ENCODE measurements around the gene AK3. TPM values are rescaled to one million over a fixed set of nuclear protein-coding genes. Genes with fewer than 3 reads are reported as not detected.
A peak's percentile ranks its signal among the peaks of the same experiment; 100 is the strongest.

Gene AK3
- total and polyA plus RNA-seq, 9 of the 15 experiments (the other 6 are each of a cell fraction or from before 2014, with no cell fraction given) = 12.2 to 78.6 (median 41.8) TPM

DNA sequence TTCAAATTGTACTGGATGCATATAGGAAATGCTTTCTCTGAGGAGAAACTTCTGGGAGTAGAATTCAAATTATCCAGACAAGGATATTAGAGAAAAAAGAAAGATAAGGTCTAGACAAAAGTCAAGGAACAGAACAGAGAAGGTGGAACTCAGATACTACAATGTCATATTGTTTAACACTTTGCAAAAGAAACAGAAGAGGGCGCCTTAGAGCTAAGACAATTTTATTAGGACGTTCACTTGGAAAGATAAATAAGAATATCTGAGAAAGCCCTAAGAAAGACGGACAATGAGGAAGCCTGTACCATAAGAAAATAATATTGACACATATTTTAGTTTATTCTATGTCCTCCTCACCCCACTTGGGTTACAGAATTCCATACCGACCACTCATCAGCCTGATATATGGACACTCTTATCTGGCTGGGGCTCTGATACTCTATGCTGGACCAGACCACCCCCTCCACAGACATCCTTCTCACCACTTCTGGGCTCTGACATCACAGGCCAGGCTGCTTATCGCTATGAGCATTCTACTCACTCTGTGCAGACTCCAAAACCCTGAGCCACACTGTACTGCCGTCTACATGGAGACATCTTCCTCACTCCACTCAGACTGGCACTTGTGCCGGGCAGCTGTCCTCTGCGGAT lies 9.1 kb upstream of the AK3 start (continued):
- TF ChIP-seq, protein P1, sequence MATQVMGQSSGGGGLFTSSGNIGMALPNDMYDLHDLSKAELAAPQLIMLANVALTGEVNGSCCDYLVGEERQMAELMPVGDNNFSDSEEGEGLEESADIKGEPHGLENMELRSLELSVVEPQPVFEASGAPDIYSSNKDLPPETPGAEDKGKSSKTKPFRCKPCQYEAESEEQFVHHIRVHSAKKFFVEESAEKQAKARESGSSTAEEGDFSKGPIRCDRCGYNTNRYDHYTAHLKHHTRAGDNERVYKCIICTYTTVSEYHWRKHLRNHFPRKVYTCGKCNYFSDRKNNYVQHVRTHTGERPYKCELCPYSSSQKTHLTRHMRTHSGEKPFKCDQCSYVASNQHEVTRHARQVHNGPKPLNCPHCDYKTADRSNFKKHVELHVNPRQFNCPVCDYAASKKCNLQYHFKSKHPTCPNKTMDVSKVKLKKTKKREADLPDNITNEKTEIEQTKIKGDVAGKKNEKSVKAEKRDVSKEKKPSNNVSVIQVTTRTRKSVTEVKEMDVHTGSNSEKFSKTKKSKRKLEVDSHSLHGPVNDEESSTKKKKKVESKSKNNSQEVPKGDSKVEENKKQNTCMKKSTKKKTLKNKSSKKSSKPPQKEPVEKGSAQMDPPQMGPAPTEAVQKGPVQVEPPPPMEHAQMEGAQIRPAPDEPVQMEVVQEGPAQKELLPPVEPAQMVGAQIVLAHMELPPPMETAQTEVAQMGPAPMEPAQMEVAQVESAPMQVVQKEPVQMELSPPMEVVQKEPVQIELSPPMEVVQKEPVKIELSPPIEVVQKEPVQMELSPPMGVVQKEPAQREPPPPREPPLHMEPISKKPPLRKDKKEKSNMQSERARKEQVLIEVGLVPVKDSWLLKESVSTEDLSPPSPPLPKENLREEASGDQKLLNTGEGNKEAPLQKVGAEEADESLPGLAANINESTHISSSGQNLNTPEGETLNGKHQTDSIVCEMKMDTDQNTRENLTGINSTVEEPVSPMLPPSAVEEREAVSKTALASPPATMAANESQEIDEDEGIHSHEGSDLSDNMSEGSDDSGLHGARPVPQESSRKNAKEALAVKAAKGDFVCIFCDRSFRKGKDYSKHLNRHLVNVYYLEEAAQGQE (IDR thresholded peaks at IDR 0.05; ENCODE audit: borderline replicate concordance) = peak; percentile 53; the same call in 1 of the 2 replicates
- TF ChIP-seq, protein P1 (CRISPR knock-in tag; IDR thresholded peaks at IDR 0.05; ENCODE audit: low read depth) = no peak
- TF ChIP-seq CBFA2T3 (IDR thresholded peaks at IDR 0.05) (0 out of 2 replicates have a peak, but pooled peaks have one; percentile 30), U2AF2 (optimal IDR thresholded peaks at IDR 0.05; ENCODE audit: low read depth, low read length) (no peak), SMC3 (conservative IDR thresholded peaks at IDR 0.05; ENCODE audit: insufficient read depth, low read depth, low read length) (peak; percentile 36; the same call in 1 of the 2 replicates), ZNF444 (CRISPR knock-in tag; IDR thresholded peaks at IDR 0.05) (no peak)
- TF ChIP-seq, protein P2, sequence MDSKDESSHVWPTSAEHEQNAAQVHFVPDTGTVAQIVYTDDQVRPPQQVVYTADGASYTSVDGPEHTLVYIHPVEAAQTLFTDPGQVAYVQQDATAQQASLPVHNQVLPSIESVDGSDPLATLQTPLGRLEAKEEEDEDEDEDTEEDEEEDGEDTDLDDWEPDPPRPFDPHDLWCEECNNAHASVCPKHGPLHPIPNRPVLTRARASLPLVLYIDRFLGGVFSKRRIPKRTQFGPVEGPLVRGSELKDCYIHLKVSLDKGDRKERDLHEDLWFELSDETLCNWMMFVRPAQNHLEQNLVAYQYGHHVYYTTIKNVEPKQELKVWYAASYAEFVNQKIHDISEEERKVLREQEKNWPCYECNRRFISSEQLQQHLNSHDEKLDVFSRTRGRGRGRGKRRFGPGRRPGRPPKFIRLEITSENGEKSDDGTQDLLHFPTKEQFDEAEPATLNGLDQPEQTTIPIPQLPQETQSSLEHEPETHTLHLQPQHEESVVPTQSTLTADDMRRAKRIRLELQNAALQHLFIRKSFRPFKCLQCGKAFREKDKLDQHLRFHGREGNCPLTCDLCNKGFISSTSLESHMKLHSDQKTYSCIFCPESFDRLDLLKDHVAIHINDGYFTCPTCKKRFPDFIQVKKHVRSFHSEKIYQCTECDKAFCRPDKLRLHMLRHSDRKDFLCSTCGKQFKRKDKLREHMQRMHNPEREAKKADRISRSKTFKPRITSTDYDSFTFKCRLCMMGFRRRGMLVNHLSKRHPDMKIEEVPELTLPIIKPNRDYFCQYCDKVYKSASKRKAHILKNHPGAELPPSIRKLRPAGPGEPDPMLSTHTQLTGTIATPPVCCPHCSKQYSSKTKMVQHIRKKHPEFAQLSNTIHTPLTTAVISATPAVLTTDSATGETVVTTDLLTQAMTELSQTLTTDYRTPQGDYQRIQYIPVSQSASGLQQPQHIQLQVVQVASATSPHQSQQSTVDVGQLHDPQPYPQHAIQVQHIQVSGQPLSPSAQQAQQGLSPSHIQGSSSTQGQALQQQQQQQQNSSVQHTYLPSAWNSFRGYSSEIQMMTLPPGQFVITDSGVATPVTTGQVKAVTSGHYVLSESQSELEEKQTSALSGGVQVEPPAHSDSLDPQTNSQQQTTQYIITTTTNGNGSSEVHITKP (IDR thresholded peaks at IDR 0.05; ENCODE audit: partially characterized antibody) = peak; percentile 48

Data from K562 (cell line).